Measurements from ENCODE around the gene BORCS5. TPM values are rescaled to one million over a fixed set of nuclear protein-coding genes. Genes with fewer than 3 reads are reported as not detected.

The BORCS5 gene
- total RNA-seq, 2 donors from 2014 or later = 15.2 to 26.1 TPM

GRCh38 chr12:12439636-12440035 is 82.8 kb downstream of the BORCS5 start:
- DNase-seq = no peak
- H3K9me3 ChIP-seq (ENCODE audit: control insufficient read depth, low read length) = no peaks in the 10 kb centered on the region
- peaks cover 3% of the 10 kb centered on the region for H3K36me3 ChIP-seq (ENCODE audit: control insufficient read depth, insufficient read depth, low read length)
- no peak overlapping the region for H3K4me3 ChIP-seq (ENCODE audit: low read length)
- TF ChIP-seq CTCF (conservative IDR thresholded peaks at IDR 0.05) = no peak
- no peak overlapping the region for H3K9ac ChIP-seq (ENCODE audit: extremely low read depth, low read length, poor library complexity, severe bottlenecking)
- H3K4me3 Mint-ChIP-seq = no peak overlapping the region
- no peaks in the 10 kb centered on the region for H3K27me3 ChIP-seq (ENCODE audit: control insufficient read depth, insufficient read depth, low read length, poor library complexity, severe bottlenecking)
- peaks cover 19% of the 10 kb centered on the region for H3K36me3 Mint-ChIP-seq (ENCODE audit: low read depth)
- H3K27ac ChIP-seq (ENCODE audit: low read depth, low read length) = no peak overlapping the region
- H3K9me3 Mint-ChIP-seq = no peaks in the 10 kb centered on the region
- no peak overlapping the region for H3K27ac Mint-ChIP-seq
- no peaks in the 10 kb centered on the region for H3K27me3 Mint-ChIP-seq (ENCODE audit: insufficient read depth)
- 74% methylated on average over 5 to 6 of the region's 6 CpGs for WGBS, 2 experiments (ENCODE audit: insufficient coverage in 1 of 2, insufficient read length in 1 of 2)
- H3K4me1 Mint-ChIP-seq = peaks cover 10% of the 10 kb centered on the region
- no peaks in the 10 kb centered on the region for H3K4me1 ChIP-seq (ENCODE audit: control insufficient read depth, insufficient read depth, low read length)

GRCh38 chr12:12440784-12441428 is 84.0 kb downstream of the BORCS5 start:
- TF ChIP-seq CTCF (conservative IDR thresholded peaks at IDR 0.05) = no peak
- H3K4me3 Mint-ChIP-seq = no peak overlapping the region
- DNase-seq = no peak
- H3K36me3 Mint-ChIP-seq (ENCODE audit: low read depth) = peaks cover 16% of the 10 kb centered on the region
- Histone ChIP-seq H3K9ac (ENCODE audit: extremely low read depth, low read length, poor library complexity, severe bottlenecking) (no peak overlapping the region), H3K27me3 (ENCODE audit: control insufficient read depth, insufficient read depth, low read length, poor library complexity, severe bottlenecking) (no peaks in the 10 kb centered on the region), H3K4me3 (ENCODE audit: low read length) (no peak overlapping the region), H3K27ac (ENCODE audit: low read depth, low read length) (no peak overlapping the region), H3K36me3 (ENCODE audit: control insufficient read depth, insufficient read depth, low read length) (peaks cover 3% of the 10 kb centered on the region), H3K9me3 (ENCODE audit: control insufficient read depth, low read length) (no peaks in the 10 kb centered on the region), H3K4me1 (ENCODE audit: control insufficient read depth, insufficient read depth, low read length) (no peaks in the 10 kb centered on the region)
- no peaks in the 10 kb centered on the region for H3K27me3 Mint-ChIP-seq (ENCODE audit: insufficient read depth)
- WGBS, 2 experiments (ENCODE audit: insufficient coverage in 1 of 2, insufficient read length in 1 of 2) = 88 to 91% methylated on average over 4 of the region's 4 CpGs
- H3K27ac Mint-ChIP-seq = no peak overlapping the region
- no peaks in the 10 kb centered on the region for H3K9me3 Mint-ChIP-seq
- H3K4me1 Mint-ChIP-seq = peaks cover 7% of the 10 kb centered on the region

- Histone ChIP-seq H3K4me1 (ENCODE audit: control insufficient read depth, insufficient read depth, low read length) (no peaks in the 10 kb centered on the region), H3K36me3 (ENCODE audit: control insufficient read depth, insufficient read depth, low read length) (peaks cover 1% of the 10 kb centered on the region), H3K27me3 (ENCODE audit: control insufficient read depth, insufficient read depth, low read length, poor library complexity, severe bottlenecking) (no peaks in the 10 kb centered on the region), H3K4me3 (ENCODE audit: low read length) (no peak overlapping the region), H3K9me3 (ENCODE audit: control insufficient read depth, low read length) (no peaks in the 10 kb centered on the region), H3K9ac (ENCODE audit: extremely low read depth, low read length, poor library complexity, severe bottlenecking) (no peak overlapping the region), H3K27ac (ENCODE audit: low read depth, low read length) (no peak overlapping the region)
- no peaks in the 10 kb centered on the region for H3K9me3 Mint-ChIP-seq
- H3K4me3 Mint-ChIP-seq = no peak overlapping the region
- 88% methylated on average over 2 of the region's 2 CpGs; no CpG with 5 or more reads in 1 of the 2 experiments for WGBS, 2 experiments (ENCODE audit: insufficient coverage in 1 of 2, insufficient read length in 1 of 2)
- TF ChIP-seq CTCF (conservative IDR thresholded peaks at IDR 0.05) = no peak
- no peak for DNase-seq
- H3K4me1 Mint-ChIP-seq = peaks cover 7% of the 10 kb centered on the region
- H3K27ac Mint-ChIP-seq = no peak overlapping the region
- peaks cover 11% of the 10 kb centered on the region for H3K36me3 Mint-ChIP-seq (ENCODE audit: low read depth)
- no peaks in the 10 kb centered on the region for H3K27me3 Mint-ChIP-seq (ENCODE audit: insufficient read depth)
These were observed 84.5 kb downstream of the BORCS5 start for GRCh38 chr12:12441429-12441807.
